GM18861 (cell line): ENCODE results near the gene ARHGAP42.
A peak's percentile ranks its signal among the peaks of the same experiment; 100 is the strongest.
"Not testable (repeated sequence)": the region's sequence is repeated elsewhere in the genome, so short reads cannot be mapped to it uniquely, and the experiment has no call there.

Source experiments
- ATAC-seq: cut with Tn5 transposase; IDR thresholded peaks from one replicate; pipeline ENCODE4 v1.9.1; 2021; ENCODE audit not compliant: unreplicated experiment

Gene ARHGAP42

GRCh38 chr11:100866453-100866852 lies 179.4 kb downstream of the ARHGAP42 start:
- peak; percentile 56 for ATAC-seq

- ATAC-seq: no peak
Observed at GRCh38 chr11:100867606-100868005, 180.5 kb downstream of the ARHGAP42 start.

DNA sequence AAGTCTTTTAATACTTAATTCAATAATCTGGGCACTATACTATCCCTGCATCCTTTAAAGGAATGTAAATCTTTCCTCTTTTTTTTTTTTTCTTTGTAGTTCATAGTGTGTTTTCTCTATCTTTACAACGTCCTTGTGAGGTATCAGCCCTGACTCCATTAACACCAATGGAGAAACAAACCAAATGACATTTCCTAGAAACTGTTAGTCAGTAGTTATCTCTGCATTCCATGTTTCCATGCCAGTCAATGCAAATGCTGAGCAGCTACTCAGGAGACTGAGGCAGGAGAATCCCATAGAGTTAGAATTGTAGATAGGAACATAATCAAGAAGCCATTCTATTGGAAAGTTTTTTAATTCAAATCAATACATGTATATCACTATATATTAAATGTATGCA lies 182.2 kb downstream of the ARHGAP42 start:
- no peak for ATAC-seq

GRCh38 chr11:100870138-100870537 lies 183.1 kb downstream of the ARHGAP42 start:
- ATAC-seq: no peak

GRCh38 chr11:100872951-100873740 lies 186.1 kb downstream of the ARHGAP42 start:
- no peak for ATAC-seq

DNA sequence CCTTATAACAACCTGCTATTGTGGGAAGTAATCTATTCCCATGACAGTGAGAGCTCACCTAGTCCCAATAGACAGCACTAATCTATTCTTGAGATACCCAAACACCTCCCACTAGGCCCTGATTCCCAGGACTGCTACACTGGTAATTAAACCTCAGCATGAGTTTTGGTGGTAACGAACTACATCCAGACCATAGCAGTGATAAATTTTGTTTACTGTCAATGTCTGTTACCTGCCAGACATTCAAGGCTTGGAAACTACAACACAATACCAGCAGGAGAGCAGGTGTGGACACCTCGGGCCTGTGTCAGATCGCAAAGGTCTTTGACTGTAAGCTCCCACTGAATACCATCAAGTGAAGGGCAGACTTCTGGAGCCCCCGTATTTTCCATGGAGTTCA lies 187.1 kb downstream of the ARHGAP42 start:
- no peak for ATAC-seq

DNA sequence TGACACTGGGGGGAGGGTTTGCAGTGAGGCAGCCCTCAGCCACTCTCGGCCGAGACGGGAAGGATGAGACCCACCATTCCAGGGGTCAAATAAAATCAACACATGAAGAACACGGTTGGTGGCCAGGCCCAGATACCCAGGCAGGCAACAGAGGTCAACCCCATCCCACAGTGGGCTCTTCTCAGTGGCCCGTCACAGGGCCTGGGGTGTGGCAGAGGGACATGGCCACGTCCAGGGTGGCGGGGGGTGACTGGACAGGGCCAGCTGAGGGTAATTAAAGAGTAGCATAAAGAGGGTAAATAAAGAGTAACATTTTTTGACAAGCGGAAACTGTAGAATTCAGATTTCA lies 188.4 kb downstream of the ARHGAP42 start:
- no peak for ATAC-seq

DNA sequence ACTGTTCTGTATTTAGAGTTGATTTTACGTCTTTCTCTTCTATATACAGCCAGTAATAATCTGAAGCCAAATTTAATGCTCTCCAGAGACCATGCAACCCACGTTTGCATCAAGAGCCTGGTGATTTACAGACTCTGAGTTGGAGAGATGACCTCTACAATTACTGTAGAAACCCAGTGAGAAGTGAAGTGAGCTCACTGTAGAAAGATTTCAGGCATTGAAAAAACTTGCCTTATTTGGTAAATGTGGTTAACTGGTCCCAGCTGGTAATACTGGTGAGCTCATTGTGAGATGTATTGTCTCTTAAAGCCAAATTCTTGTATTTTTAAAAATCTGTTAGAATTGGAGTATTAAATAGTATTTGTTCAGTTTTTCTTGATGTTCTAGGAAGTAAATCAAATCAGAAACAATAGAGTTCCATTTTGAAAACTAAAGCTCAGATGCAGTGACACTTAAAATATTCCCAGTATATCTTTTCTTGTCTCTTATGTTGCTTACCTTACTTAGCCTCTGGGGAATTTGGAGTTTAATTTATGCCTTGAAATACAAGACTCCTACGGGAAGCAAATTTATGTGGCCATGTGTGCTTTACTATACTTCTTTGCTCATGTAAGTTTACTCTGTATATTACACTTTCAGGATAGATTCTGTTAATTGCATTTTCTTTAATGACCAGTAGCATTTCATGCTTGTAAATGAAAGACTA lies 189.9 kb downstream of the ARHGAP42 start:
- peak; percentile 89 for ATAC-seq

- no peak for ATAC-seq
Observed at GRCh38 chr11:100878474-100878873, 191.4 kb downstream of the ARHGAP42 start.

DNA sequence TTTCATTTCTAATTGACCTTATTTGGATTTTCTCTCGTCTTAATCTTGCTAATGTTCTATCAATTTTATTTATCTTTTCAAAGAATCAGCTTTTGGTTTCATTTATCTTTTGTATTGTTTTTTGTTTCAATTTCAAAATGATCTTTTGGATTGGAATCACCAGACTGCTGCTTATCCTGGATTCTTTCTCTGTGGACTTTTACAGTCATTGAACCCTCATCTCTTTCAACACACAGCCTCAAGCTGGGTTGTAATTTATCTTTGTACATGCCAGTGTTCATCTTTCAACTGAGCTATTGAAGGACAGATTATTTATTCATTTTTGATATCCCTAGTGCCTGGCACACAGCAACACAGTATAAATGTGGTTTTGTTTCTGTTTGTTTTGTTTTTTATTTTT lies 195.9 kb downstream of the ARHGAP42 start:
- ATAC-seq: no peak

DNA sequence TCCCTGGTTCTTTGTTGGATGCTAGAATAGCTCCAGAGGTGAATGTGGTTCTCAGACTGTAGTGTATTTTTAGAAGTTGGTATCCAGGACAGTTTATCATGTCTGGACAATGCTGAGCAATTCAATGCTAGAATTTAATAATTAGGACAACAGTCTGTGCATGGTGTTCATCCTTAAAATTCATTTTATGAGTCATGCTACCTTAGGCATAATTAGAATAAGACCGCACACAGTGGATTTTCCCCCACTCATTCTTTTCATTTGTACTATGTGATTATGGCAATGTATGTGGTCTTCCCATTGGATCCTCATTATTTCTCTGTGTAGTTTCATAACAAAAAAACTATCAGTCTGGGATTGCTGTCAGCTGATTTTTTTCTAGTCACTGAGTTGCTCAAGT lies 196.7 kb downstream of the ARHGAP42 start:
- no peak for ATAC-seq

DNA sequence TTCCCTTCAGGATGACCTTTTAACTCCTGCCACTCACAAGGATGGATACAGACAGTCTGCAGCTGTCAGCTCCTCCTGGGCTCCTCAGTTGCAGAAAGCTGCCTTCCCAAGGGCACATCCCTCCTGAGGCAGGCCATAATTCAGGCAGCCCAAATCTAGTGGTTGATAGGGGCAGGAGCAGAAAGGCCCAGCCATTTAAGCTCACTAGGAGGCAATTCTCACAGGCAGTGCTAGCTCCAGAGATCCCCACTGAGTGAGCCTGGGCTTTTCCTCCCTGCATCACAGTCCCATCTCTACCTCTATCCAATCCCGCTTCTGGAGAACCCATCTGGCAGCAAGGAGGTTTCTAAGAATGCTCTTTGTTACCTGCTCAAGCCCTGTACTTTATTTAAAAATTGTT lies 200.6 kb downstream of the ARHGAP42 start:
- ATAC-seq: no peak

DNA sequence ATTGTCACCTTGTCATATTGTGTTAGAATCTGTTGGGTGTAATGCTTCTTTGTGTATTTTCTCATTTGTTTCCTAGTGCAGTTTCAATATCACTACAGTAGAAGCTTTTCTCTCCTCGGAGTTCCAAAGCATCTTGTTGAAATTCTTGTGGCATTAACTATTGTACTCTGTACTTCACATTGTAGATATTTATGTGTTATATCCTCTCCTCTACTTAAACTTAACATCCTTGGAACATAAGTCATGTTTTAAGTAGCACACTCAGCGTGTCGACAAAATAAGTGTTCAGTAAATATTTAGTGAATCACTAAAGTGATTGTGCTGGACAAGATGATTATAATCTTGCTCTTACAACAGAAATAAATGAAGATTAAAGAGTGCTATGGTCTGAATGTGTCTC lies 201.7 kb downstream of the ARHGAP42 start:
- ATAC-seq: no peak

DNA sequence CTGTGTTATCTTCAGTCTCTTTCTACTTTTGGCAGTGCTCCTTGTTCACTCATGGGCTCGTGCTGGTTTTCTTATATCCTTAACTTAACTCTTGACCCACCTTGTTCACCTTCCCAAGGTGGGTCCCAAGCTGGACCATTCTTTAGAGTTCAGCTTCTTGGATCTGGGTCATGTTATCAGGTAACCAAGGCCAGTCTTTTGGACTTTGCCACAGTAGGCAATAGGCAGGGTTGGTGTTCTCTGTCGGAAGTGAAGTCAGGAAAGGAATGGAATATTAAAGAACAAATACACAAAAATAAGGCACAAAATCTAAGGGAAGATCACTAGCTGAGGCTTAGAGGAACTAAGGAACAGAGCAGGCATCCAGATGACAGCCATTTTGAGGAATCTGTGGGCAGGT lies 202.7 kb downstream of the ARHGAP42 start:
- ATAC-seq: no peak

DNA sequence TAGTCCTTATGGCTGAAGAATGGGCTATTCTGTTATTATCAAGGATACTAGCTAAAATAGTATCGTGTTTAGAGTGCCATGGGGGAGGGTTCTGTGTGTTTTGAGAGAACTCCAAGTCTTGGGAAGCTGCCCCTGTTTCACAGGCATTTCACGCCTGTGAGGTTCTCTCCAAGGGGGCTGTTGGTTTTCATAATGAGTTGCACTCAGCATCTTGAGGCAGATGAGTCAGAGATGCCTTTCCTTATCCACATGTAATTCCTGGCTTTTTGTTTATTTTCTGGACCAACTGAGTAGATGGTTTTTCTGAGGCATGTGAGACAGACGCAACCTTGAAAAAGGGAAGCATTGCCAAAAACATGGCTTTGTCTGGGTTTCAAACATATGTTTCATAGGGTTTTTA lies 203.7 kb downstream of the ARHGAP42 start:
- ATAC-seq: no peak

DNA sequence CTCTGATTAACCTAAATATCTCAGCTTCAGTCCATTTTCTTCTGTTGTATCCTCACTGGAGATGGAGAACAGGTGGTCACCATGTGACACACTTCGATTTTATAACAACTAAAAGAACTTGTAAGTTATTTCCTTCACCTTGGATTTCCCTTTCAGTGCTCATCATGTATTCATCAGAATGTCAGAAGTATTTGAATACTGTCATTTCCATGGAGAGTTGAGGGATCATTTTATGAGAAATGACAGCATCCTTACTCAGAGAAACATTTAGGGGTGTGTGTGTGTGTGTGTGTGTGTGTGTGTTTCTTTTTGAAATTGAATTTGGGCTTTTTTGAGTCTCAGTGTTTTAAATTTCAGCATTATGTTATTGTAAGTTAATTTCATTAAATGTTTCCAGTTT lies 205.8 kb downstream of the ARHGAP42 start:
- no peak for ATAC-seq

DNA sequence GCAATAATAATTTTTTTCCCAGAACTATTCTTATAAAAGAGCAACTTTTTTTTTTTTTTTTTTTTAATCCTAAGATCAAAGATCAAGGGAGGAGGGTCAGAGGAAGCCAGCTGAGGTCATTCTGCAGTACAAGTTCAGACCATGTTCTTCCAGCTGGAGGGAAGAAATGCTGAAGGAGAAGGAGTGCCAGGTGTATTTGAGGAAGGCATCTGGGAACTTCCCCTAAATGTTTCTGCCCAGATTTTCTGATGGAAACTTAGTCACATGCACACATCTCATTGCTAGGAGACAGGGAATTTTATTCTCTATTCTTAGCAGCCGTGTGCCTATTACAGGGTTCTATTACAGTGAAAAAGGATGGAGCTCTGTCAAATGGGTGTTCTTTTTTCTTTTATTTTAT lies 208.4 kb downstream of the ARHGAP42 start:
- ATAC-seq: no peak

GRCh38 chr11:100895976-100896375 lies 208.9 kb downstream of the ARHGAP42 start:
- ATAC-seq: not testable (repeated sequence)

- not testable (repeated sequence) for ATAC-seq
Observed at GRCh38 chr11:100901471-100901870, 214.4 kb downstream of the ARHGAP42 start.

DNA sequence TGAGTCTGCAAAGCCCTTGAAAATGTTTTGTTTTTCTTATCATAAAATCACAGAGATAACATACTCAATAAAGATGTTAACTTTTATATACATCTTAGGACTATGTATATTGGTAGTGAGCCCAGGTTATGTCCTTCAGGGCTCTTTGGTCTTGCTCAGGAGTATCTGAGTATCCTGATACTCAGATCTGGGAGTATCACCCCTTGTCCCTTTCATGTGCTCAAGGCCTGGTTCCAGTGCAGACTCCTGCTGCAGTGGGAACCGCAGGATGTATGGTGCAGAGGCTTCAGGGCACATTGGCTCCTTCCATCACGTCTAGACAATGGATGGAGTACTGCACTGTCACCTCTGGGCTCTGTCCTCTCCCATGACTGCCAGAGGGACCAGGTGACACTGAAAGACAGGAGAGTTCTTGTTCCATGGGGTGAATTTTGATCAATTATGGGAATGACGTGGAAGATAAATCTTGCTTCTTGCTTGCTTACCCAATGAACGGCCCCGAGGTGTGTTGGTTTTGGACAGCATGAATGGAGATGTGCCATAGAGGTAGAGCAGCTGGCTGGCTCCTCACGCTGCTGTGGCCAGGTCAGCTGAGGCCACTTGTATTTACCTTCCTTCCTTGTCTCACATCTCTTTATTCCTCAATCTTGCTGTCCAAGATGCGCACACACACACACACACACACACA lies 215.5 kb downstream of the ARHGAP42 start:
- ATAC-seq: no peak

DNA sequence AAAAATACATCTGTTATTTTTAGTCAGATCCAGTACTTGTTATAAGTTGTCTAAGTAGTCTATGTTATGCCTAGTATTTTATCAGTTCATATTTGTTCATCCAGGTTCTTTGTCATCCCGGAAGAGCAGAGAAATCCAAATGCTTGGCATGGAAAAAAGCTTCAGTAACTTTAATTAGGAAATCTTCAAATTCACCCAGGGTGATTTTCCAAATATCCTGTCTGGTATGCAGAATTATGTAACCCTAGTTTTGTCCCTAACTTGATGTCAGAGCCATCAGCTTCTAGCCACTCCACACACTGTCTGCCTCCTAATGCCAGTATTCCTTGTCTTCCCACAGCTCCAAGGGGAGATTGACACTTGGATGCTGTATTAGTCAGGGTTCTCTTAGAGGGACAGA lies 216.2 kb downstream of the ARHGAP42 start:
- no peak for ATAC-seq

GRCh38 chr11:100905684-100906083 lies 218.6 kb downstream of the ARHGAP42 start:
- ATAC-seq: no peak
